Parathyroid adenoma (tissue), 2 donors: ENCODE measurements around the gene POMT2.
A peak's percentile ranks its signal among the peaks of the same experiment; 100 is the strongest.

Experiments
- H2AFZ ChIP-seq: fragments of 300-600 bp; sonication (generic); one replicate; pipeline ENCODE4 v1.7.0; 2017; ENCODE audit warnings: antibody characterized with exemption, mild to moderate bottlenecking
- H3K27ac ChIP-seq: fragments of 300-600 bp; sonication (generic); one replicate; pipeline ENCODE4 v1.7.0; 2017
- H3K27me3 ChIP-seq: fragments of 300-600 bp; sonication (generic); one replicate; pipeline ENCODE4 v1.7.0; 2017; ENCODE audit warnings: low read length; ENCODE audit not compliant: control insufficient read depth, insufficient read depth
- H3K36me3 ChIP-seq: fragments of 300-600 bp; sonication (generic); one replicate; pipeline ENCODE4 v1.7.0; 2017; ENCODE audit warnings: low read length; ENCODE audit not compliant: control insufficient read depth, insufficient read depth
- H3K4me1 ChIP-seq: fragments of 300-600 bp; sonication (generic); one replicate; pipeline ENCODE4 v1.7.0; 2017; ENCODE audit warnings: control low read depth
- H3K4me2 ChIP-seq: fragments of 300-600 bp; sonication (generic); one replicate; pipeline ENCODE4 v1.7.0; 2017; ENCODE audit warnings: low read length
- H3K4me3 ChIP-seq: fragments of 300-600 bp; sonication (generic); one replicate; pipeline ENCODE4 v1.7.0; 2017; ENCODE audit warnings: low read depth, low read length
- H3K79me2 ChIP-seq: fragments of 300-600 bp; sonication (generic); one replicate; pipeline ENCODE4 v1.7.0; 2017; ENCODE audit warnings: control low read depth
- H3K9ac ChIP-seq: fragments of 300-600 bp; sonication (generic); one replicate; pipeline ENCODE4 v1.7.0; 2017; ENCODE audit warnings: mild to moderate bottlenecking
- H3K9me3 ChIP-seq: fragments of 300-600 bp; sonication (generic); one replicate; pipeline ENCODE4 v1.7.0; 2017; ENCODE audit warnings: low read length; ENCODE audit not compliant: control insufficient read depth
- TF ChIP-seq, protein P1 (sequence below): fragments of 300-600 bp; sonication (generic); IDR thresholded peaks from one replicate; pipeline ENCODE4 v1.7.0; 2017; ENCODE audit warnings: antibody characterized with exemption, mild to moderate bottlenecking
- donor health status: primary hyperparathyroidism.

The POMT2 gene

DNA sequence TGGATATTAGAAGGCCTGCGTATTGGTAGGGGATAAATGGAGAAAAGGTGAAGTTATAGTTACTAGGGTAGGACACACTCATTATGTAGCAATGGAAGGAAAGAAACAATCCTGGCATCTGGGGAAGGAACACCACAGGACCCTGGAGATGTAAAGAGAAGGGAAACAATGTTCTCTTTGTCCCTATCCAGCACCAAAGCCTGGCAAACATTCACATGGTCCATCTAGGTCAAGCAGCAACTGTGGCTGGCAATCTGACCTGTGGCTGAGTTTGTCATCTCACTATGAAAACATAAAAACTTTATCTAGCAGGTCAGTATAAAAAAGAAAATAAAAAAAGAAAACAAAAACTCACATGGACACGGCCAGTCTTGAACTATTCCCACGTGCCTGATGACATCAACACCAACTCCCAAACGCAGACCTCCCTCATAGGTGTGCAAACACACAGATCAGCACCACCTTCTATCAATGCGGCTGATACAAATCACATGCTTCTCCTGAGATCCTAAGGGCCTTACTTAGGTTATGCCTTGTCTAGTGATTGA lies 2.6 kb downstream of the POMT2 start:
- no peak overlapping the region for H3K27ac ChIP-seq
- H3K36me3 ChIP-seq = no peaks in the 10 kb centered on the region
- no peaks in the 10 kb centered on the region for H3K9me3 ChIP-seq
- H3K4me2 ChIP-seq = no peak overlapping the region
- no peaks in the 10 kb centered on the region for H3K27me3 ChIP-seq
- H3K79me2 ChIP-seq = peaks cover 11% of the 10 kb centered on the region
- H3K4me1 ChIP-seq = peaks cover 41% of the 10 kb centered on the region
- H3K9ac ChIP-seq = no peak overlapping the region
- TF ChIP-seq, protein P1, sequence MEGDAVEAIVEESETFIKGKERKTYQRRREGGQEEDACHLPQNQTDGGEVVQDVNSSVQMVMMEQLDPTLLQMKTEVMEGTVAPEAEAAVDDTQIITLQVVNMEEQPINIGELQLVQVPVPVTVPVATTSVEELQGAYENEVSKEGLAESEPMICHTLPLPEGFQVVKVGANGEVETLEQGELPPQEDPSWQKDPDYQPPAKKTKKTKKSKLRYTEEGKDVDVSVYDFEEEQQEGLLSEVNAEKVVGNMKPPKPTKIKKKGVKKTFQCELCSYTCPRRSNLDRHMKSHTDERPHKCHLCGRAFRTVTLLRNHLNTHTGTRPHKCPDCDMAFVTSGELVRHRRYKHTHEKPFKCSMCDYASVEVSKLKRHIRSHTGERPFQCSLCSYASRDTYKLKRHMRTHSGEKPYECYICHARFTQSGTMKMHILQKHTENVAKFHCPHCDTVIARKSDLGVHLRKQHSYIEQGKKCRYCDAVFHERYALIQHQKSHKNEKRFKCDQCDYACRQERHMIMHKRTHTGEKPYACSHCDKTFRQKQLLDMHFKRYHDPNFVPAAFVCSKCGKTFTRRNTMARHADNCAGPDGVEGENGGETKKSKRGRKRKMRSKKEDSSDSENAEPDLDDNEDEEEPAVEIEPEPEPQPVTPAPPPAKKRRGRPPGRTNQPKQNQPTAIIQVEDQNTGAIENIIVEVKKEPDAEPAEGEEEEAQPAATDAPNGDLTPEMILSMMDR = no peak
- no peak overlapping the region for H3K4me3 ChIP-seq
- H2AFZ ChIP-seq = no peak overlapping the region

- Histone ChIP-seq H3K9ac (no peak overlapping the region), H3K79me2 (peaks cover 11% of the 10 kb centered on the region), H3K27ac (peak overlapping the region; percentile 72), H3K36me3 (no peaks in the 10 kb centered on the region), H2AFZ (peak overlapping the region; percentile 36), H3K4me3 (no peak overlapping the region), H3K27me3 (no peaks in the 10 kb centered on the region), H3K4me1 (peaks cover 38% of the 10 kb centered on the region), H3K4me2 (no peak overlapping the region), H3K9me3 (no peaks in the 10 kb centered on the region)
- TF ChIP-seq, protein P1 = no peak
Observed at GRCh38 chr14:77316872-77317301, 3.8 kb downstream of the POMT2 start.

DNA sequence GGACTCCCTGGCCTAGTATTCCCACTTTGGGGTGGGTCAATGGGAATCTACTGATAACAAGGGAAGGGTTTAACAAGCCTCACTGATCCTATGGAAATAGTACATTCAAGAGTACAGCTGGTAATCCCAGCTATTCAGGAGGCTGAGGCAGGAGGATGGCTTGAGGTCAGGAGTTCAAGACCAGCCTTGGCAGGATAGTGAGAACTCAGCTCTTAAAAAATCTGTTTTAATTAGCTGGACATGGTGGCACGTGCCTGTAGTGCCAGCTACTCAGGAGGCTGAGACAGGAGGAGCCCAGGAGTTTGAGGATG lies 4.5 kb downstream of the POMT2 start:
- Histone ChIP-seq H3K36me3 (no peaks in the 10 kb centered on the region), H3K9ac (no peak overlapping the region), H3K4me1 (peaks cover 38% of the 10 kb centered on the region), H3K9me3 (no peaks in the 10 kb centered on the region), H3K27me3 (no peaks in the 10 kb centered on the region), H3K27ac (peak overlapping the region; percentile 72), H3K4me3 (no peak overlapping the region), H2AFZ (no peak overlapping the region), H3K4me2 (no peak overlapping the region), H3K79me2 (peaks cover 13% of the 10 kb centered on the region)
- TF ChIP-seq, protein P1 = no peak

- H3K9ac ChIP-seq = no peak overlapping the region
- no peak overlapping the region for H3K4me3 ChIP-seq
- H3K4me1 ChIP-seq = peaks cover 37% of the 10 kb centered on the region
- H3K27me3 ChIP-seq = no peaks in the 10 kb centered on the region
- H2AFZ ChIP-seq = peak overlapping the region; percentile 54
- H3K9me3 ChIP-seq = no peaks in the 10 kb centered on the region
- peak overlapping the region; percentile 46 for H3K27ac ChIP-seq
- peaks cover 24% of the 10 kb centered on the region for H3K79me2 ChIP-seq
- no peak overlapping the region for H3K4me2 ChIP-seq
- TF ChIP-seq, protein P1 = no peak
- no peaks in the 10 kb centered on the region for H3K36me3 ChIP-seq
Observed at GRCh38 chr14:77314539-77315457, 5.9 kb downstream of the POMT2 start.
